NCI-H226 (cell line): Measurements from ENCODE around the gene OTOP3.
"Not testable (repeated sequence)": the region's sequence is repeated elsewhere in the genome, so short reads cannot be mapped to it uniquely, and the experiment has no call there.

Source experiments
- DNase-seq: peaks from one replicate; pipeline ENCODE4 v3.0.0-alpha.2; 2015

The OTOP3 gene

GRCh38 chr17:74935585-74936469 lies at the start of gene OTOP3:
Gene OTOP3 (plus strand): TSS chr17:74935898. CDS start chr17:74935922, 24 bp downstream.
- DNase-seq = no peak

- DNase-seq = no peak
Measured at GRCh38 chr17:74888469-74888868, 47.2 kb upstream of the OTOP3 start.

- DNase-seq = no peak
Measured at GRCh38 chr17:74890554-74890953, 45.1 kb upstream of the OTOP3 start.

GRCh38 chr17:74892013-74892841 lies 43.5 kb upstream of the OTOP3 start:
- DNase-seq = no peak

- no peak for DNase-seq
Measured at GRCh38 chr17:74892974-74893911, 42.5 kb upstream of the OTOP3 start, which contains the start of gene FADS6. Gene FADS6 (minus strand): TSS chr17:74893633. CDS start chr17:74893595, 38 bp downstream.

- no peak for DNase-seq
Measured at GRCh38 chr17:74893936-74894671, 41.6 kb upstream of the OTOP3 start.

GRCh38 chr17:74898376-74898946 lies 37.2 kb upstream of the OTOP3 start:
- DNase-seq = no peak

GRCh38 chr17:74900208-74900607 lies 35.5 kb upstream of the OTOP3 start:
- no peak for DNase-seq

GRCh38 chr17:74901353-74902135 lies 34.2 kb upstream of the OTOP3 start:
- no peak for DNase-seq

- DNase-seq = no peak
Measured at GRCh38 chr17:74903034-74903433, 32.7 kb upstream of the OTOP3 start.

GRCh38 chr17:74903671-74904070 lies 32.0 kb upstream of the OTOP3 start:
- DNase-seq = no peak

GRCh38 chr17:74904687-74905409 lies 30.9 kb upstream of the OTOP3 start:
- no peak for DNase-seq

- DNase-seq = not testable (repeated sequence)
Measured at GRCh38 chr17:74906214-74906793, 29.4 kb upstream of the OTOP3 start.

GRCh38 chr17:74907012-74907411 lies 28.7 kb upstream of the OTOP3 start:
- DNase-seq = no peak

GRCh38 chr17:74909097-74909496 lies 26.6 kb upstream of the OTOP3 start:
- DNase-seq = not testable (repeated sequence)

- not testable (repeated sequence) for DNase-seq
Measured at GRCh38 chr17:74911423-74911822, 24.3 kb upstream of the OTOP3 start.

- DNase-seq = no peak
Measured at GRCh38 chr17:74916136-74916850, 19.4 kb upstream of the OTOP3 start.

- DNase-seq = no peak
Measured at GRCh38 chr17:74916851-74917199, 18.9 kb upstream of the OTOP3 start.

GRCh38 chr17:74917430-74917829 lies 18.3 kb upstream of the OTOP3 start:
- DNase-seq = no peak
